GM19351 (cell line): ENCODE data around the gene TEN1.

Experiments used
- ATAC-seq: cut with Tn5 transposase; IDR thresholded peaks from one replicate; pipeline ENCODE4 v1.9.1; 2021; ENCODE audit warnings: mild to moderate bottlenecking, moderate library complexity; ENCODE audit not compliant: unreplicated experiment

Gene TEN1

DNA sequence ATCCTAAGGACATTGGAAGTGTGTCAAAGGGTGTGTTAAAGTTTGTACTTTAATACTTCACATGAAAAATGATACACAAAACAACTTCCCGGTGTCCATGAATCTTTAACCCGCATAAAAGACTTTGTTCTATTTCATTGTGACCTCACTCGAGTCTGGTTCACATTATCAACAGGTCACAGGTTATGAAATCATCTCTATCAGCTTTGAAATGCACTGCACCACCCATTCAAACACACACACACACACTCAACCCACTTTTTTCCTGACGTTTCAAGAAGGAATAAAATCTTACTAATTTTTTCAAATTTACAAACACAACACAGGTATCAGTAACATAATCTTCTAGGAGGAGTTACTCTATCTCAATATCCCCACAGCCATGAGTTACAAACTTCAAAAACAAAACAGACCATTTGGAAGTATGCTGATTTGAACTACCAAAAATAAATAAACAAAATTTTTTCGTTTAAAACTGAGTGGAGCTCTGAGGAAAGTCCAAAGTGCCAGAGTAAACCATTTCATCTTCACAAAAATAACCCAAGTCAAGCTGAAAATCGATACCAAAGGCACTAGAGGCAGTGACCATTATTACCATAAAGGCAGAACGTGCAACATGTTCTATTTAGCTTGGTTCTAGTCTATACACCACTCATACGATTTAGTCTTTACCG, 2.7 kb upstream of the TEN1 start:
- no peak for ATAC-seq

DNA sequence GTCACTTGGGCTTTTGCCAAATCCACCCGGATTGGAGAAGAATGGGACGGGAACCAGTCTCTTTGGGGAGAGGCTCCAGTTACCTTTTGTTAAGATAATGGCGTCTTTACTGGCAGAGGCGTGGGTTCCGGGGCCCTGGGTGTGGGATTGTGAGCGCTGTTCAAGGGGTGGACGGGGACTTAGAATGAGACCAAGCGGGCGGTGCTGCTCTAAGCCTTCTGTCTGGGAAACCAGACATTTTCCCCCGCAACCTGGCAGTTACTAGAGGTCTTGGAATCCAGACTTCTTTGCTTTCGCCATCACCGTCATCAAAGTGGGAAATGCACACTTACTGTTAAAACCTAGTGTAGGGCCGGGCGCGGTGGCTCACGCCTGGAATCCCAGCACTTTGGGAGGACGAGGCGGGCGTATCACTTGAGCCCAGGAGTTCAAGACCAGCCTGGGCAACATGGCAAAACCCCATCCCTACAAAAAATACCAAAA, 706 bp downstream of the TEN1 start:
- peak; percentile 17 for ATAC-seq

DNA sequence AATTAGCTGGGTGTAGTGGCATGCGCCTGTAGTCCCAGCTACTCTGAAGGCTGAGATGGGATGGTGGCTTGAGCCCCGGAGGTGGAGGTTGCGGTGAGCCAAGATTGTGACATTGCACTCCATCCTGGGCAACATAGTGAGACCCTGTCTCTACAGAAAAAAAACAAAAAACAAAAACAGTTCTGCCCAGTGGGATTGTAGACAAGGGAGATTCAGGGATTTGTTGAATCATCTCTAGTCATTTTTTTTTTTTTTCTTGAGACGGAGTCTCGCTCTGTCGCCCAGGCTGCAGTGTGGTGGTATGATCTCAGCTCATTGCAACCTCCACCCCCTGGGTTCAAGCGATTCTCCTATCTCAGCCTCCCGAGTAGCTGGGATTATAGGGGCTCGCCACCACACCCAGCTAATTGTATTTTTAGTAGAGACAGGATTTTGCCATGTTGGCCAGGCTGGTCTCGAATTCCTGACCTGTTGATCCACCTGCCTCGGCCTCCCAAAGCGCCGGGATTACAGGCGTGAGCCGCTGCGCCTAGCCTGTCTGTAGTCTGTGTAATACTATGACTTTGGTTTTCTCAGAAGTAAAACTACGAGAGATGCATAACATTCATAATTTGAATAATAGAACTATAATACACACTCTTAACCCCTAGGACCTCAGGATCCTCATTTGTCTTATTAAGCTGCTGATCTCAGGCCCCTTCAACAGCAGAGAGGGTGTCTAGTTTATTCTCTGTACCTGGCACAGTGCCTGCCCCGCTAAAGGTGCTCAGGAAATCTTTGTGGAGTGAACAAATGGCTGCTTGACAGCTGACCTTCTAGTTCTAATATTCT, 1.4 kb downstream of the TEN1 start:
- ATAC-seq: no peak

DNA sequence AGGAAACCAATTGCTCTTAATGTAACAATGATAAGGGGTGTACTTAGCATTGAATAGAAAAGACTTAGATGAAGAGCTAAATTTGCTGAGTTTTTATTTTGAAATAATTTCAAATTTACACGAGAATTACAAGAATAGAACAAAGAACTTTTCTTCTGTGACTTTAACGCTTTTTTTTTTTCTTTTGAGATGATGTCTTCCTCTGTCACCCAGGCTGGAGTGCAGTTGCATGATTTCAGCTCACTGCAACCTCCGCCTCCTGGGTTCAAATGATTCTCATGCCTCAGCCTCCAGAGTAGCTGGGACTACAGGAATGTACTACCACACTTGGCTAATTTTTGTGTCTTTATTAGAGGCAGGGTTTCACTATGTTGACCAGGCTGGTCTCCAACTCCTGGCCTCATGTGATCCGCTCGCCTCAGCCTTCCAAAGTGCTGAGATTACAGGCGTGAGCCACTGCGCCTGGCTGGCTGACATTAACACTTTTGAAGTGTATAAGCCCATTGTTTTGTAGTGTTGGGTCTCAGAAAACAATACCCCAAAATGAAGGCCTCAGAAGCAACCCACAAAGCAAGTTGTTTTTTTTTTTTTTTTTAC, 2.1 kb downstream of the TEN1 start:
- no peak for ATAC-seq

DNA sequence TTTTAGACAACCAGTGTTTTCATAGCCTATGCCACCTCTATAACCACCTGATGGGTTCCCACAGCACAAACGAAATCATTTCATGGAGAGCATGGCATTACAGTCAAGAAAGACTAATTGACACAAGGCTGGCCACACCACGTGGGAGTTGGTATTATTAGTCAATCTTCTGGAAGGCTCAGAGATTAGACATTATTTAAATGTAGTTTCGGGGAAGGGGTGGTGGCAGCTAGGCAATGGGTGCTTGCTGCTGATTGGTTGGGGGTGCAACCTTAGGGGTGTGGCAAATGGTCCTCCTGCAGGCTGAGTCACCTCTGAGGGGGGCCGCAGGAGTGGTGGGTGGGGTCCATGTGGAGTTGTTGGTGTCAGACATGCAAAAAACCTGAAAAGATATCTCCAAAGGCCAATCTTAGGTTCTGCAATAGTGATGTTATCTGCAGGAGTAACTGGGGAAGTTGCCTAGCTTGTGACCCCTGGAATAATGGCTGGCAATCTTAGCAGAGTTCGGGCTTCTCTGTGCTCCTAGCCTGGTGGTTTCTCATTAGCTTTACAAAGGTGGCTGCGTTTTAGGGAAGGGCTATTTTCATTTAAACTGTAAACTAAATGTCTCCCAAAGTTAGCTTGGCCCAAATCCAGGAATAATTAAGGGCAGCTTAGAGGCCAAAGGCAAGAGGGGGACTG, 4.6 kb downstream of the TEN1 start:
- ATAC-seq: no peak

DNA sequence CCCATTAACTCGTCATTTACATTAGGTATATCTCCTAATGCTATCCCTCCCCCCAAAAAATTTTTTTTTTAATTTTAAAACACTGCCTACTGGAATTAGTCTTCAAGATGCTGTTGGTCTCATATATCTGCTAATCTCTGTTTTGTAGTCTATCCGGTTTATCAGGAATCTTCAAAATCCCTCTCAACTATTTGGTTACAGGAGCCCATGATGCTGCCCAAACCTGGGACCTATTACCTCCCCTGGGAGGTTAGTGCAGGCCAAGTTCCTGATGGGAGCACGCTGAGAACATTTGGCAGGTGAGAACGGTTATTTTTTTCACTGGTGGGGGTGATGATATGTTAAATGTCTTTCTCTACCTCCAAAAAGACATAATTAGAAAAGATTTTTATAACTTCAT, 6.9 kb downstream of the TEN1 start:
- no peak for ATAC-seq

DNA sequence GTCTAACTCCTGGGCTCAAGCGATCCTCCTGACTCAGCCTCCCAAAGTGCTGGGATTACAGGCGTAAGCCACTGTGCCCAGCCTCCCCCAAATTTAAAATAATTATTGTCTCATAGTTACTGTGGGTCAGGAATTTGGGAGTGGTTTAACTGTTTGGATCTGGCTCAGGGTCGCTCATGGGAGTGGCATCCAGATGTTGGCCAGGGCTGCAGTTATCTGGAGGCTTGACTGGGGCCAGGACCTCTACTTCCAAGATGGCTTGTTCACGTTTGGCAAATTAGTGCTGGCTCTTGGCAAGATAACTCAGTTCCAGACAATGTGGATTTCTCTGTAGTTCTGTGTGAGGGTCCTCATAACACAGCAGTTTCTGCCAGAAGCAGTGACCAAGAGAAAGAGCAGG, 8.0 kb downstream of the TEN1 start:
- no peak for ATAC-seq

DNA sequence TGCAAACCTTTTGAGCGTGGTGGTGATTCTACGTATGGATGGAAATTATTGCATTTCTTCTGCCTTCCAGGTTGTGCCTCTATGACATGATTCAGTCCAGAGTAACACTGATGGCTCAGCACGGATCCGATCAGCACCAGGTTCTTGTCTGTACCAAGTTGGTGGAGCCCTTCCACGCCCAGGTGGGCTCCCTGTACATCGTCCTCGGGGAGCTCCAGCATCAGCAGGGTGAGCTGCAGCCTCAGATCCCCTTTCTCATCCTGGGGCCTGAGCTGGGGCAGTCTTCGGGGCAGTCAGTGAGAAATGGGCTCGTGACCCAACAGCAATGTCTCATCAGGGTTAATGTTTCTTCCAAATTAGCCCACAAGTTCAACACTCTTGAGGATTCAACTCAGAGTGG, 12.4 kb downstream of the TEN1 start:
- no peak for ATAC-seq

DNA sequence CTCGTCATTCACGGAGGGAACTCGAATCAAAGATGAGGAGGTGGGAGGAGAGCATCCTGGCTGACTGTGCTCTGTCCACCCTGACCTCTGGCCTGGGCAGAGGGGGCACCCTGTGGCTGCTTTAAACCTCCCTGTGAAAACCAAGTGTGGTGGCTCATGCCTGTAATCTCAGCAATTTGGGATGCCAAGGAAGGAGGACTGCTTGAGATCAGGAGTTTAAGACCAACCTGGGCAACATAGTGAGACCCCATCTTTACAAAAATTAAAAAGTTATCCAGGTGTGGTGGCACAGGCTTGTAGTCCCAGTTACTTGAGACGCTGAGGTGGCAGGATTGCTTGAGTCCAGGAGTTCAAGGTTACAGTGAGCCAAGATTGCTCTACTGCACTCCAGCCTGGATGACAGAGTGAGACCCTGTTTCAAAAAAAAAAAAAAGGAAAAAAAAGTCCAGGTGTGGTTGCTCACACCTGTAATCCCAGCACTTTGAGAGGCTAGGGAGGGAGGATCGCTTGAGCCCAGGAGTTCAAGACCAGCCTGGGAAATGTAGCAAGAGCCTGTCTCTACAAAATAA, 15.8 kb downstream of the TEN1 start:
- ATAC-seq: no peak

DNA sequence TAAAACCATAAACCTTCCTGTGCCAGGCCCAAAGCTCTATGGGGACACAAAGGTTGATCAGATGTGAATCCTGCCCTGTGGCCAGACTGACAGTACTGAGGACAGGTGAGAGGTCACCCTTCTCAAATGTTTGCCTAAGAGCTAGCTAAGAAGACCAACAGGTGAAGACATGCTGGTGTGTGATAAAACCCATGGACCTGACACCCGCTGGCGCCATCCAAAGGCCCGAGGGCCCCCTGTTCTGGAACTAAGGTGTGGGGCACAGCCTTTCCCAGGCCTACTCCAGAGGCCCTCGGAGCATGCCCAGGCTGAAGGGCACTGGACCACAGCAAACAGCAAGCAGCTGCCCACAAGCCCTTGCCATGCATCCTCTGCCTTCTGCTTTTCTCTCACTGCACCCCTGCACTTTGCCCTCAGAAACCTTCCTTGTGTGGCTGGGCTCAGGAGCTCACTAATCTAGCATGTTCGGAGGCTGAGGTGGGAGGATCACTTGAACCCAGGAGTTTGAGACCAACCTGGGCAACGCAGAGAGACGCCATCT, 16.4 kb downstream of the TEN1 start:
- ATAC-seq: no peak

DNA sequence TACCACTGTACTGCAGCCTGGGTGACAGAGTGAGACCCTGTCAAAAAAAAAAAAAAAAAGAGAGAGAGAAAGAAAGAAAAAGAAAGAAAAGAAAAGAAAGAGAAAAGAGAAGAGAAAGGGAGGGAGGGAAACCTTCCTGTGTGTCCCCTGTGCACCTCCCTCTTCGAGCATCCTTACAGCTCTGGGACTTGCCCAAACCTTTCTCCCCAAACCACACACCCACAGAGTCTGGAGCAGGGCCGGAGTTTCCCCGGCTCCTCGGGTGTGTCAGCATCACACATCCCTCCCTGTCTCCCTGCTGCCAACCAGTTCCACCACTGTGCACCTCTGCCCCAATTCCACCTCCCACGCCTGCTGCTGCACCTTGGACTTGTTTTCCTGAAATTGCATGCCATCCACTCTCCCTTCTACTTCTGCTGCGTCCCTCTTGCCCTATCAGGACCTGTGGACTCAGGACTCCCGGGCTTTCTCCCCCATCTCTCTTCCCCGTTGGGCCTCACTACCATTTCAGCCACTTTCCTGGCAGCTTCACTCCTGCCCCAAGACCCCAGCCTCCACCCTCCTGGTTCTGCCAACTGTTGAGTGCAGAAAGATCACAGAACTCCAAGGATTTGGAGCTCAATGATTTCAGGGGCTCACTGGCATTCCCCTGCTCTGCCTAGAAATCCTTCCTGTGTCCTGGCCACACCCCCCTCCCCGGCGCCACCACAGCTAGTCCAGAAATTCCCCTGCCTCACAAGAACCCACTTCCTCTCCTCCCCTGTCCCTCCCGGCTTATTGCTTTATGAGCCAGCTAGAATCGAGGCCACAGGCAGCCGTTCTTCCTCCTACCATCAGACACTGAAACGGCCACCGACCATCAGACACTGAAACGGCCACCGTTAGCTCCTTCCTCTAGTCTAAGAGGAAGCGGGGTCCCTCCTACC, 17.9 kb downstream of the TEN1 start:
- ATAC-seq: no peak

DNA sequence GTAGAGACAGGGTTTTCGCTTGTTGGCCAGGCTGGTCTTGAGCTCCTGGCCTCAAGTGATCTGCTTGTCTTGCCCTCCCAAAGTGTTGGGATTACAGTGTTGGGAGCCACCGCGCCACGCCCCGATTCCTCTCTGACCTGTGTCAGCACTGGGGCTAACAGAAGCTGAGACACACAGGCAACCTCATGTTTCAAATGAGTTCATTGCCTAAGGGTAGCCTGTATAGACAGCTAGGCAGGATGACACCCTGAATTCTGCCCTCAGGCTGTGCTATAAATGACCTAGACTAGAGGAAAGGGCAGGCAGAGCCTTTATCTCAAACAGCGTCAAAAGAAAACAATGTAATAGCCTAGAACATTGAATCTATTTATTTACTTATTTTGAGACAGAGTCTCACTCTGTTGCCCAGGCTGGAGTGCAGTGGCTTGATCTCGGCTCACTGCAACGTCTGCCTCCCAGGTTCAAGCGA, 19.3 kb downstream of the TEN1 start:
- ATAC-seq: no peak

DNA sequence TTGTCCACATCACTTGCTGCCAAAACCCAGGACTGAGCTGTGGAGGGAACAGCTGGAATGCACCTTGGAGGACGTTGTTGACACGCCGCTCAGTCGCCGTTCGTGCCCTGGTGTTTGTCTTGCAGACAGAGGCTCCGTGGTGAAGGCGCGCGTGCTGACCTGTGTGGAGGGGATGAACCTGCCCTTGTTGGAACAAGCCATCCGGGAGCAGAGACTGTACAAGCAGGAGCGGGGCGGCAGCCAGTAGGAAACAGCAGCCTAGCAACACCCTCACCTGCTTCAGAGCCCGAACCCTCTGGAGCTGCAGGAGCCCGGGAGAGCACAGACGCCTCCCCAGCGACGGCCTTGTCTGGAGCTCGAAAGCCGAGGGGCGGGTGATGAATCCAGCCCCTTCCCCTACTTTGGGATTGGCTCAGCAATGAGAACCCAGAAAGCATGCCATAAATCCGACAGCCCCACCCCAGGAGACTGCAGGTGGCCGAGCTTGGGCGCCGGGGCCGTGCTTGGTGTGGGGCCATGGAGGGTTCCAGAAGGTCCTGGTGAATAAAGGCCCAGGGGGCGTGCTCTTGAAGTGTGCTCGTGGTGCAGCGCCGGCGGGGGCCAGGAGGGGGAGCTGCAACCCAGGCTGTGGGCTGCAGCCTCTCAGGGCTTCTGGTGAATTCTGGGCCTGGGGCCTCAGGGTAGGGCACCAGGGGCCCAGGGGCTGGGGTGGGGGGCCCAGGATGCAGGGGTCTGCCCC, 21.1 kb downstream of the TEN1 start:
- no peak for ATAC-seq

DNA sequence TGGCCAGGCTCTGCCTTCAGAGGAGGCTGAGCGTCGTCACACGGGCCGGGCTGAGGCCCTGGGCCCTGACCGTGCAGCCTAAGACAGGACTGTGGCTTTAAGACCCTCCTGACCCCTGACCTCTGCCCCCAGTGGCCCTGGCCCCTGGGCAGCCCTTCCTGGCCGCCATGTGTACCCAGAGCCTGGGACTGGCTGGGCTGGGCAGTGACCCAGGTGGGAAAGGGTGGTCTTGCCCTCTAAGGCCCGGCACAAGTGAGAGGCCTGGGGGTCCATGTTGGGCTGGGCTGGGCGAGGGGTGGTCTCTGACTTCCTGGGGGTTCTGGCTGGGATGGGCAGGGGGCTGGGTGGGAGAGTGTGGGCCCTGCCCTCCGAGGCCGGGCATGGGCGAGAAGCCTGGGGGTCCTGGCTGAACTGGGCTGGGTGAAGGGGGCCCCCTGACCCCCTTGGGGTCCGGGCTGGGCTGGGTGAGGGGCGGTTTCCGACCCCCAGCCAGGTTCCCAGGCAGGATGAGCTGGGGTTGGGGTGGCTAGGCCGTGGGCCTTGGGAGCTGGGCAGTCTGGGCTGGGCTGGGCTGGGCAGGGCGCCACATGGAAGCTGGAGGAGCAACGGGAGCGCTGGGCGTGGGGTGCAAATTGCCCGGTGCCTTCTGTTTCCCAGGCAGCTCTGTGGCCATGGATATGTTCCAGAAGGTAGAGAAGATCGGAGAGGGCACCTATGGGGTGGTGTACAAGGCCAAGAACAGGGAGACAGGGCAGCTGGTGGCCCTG, 21.9 kb downstream of the TEN1 start, which contains the start of gene CDK3:
Gene CDK3 (plus strand): TSS at position 101 of the 767 bp plus-strand sequence. CDS start 571 bp downstream, at position 672.
- no peak for ATAC-seq

DNA sequence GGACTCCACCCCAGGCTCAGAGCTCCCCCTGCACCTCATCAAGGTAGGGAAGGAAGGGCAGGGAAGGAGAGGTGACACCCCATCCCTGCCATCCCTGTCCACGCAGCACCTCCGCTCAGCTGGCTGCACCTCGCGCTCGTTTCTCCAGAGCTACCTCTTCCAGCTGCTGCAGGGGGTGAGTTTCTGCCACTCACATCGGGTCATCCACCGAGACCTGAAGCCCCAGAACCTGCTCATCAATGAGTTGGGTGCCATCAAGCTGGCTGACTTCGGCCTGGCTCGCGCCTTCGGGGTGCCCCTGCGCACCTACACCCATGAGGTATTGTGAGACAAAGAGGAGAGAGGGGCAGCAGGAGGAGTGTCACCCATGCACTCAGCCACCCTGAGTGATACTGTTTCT, 23.1 kb downstream of the TEN1 start:
- ATAC-seq: no peak

DNA sequence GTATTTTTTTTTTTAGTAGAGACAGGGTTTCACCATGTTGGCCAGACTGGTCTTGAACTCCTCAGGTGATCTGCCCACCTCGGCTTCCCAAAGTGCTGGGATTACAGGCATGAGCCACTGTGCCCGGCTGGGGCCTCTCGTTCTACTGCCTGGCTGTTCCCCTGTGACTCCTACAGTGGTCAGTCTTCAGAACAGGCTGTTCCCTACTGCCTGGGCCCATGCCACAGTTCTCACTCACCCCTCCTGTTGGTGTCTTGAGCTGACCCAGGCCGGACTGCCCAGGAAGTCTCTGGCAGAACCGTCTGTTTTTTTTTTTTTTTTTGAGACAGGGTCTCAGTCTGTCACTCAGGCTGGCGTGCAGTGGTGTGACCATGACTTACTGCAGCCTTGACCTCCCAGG, 24.9 kb downstream of the TEN1 start:
- ATAC-seq: no peak

DNA sequence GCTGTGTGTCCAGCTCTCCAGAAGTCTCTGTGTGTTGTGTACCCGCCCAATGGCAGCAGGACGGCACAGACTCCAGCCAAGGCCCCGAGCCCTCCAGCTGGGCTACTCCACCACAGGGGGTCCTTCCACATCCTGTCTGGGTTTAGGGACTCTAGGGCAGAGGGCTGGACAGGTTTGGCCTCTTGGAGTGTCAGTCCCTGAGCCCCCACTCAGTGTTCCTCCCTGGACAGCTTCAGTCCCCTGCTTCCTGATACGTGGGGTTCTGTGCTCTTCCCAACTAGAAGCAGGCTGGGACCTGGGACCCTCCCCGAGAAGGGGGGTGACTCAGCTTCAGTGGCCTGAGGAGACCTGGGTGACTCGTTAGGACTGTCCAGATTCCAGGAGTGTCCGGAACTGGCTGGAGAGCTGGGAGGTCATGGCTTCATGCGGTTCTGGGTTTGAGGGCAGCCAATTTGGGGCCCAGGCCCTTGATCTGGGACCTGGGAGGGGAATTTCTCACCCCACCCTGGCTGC, 25.8 kb downstream of the TEN1 start:
- no peak for ATAC-seq
